ENCODE measurements around the gene CDKL5. TPM values are rescaled to one million over a fixed set of nuclear protein-coding genes. Genes with fewer than 3 reads are reported as not detected.

CDKL5 gene
- total RNA-seq, 6 experiments from 2014 or later = 5.6 to 5.9 (median 5.8) TPM

DNA sequence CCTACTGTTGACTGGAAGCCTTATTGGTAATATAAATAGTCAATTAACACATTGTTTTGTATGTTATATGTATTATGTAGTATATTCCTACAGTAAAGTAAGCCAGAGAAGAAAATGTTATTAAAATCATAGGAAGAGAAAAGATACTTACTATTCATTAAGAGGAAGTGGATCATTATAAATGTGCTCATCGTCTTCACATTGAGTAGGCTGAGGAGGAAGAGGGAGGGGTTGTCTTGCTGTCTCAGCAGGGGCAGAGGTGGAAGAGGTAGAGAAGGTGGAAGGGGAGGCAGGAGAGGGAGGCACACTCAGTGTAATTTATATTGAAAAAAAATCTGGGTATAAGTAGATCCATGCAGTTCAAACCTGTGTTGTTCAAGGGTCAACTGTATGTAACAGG, 10.6 kb downstream of the CDKL5 start:
- DNase-seq = no peak
- Mint-ChIP-seq H3K9me3 (no peaks in the 10 kb centered on the region), H3K27me3 (ENCODE audit: insufficient read depth) (no peaks in the 10 kb centered on the region), H3K4me3 (no peak overlapping the region), H3K4me1 (ENCODE audit: low read depth) (no peaks in the 10 kb centered on the region), H3K27ac (no peak overlapping the region), H3K36me3 (ENCODE audit: low read depth) (no peaks in the 10 kb centered on the region)
- TF ChIP-seq CTCF (IDR thresholded peaks at IDR 0.05) = no peak

DNA sequence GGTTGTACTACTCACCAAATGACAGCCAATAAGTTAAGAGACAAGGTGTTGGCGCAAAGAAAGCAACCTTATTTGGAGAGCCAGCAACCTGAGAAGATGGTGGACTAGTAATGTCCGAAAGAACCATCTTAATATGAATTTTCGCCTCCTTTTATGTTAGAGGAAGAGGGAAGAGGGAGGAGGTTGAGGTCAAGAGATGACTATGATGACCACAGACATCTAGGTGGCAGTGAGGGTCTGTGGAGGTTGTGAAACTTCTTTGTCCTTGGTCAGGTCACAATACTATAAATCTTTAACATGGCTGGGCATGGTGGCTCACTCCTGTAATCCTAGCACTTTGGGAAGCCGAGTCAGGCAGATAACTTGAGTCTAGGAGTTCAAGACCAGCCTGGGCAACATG, 15.4 kb downstream of the CDKL5 start:
- H3K27ac Mint-ChIP-seq = no peak overlapping the region
- TF ChIP-seq CTCF (IDR thresholded peaks at IDR 0.05) = no peak
- no peak overlapping the region for H3K4me3 Mint-ChIP-seq
- no peaks in the 10 kb centered on the region for H3K27me3 Mint-ChIP-seq (ENCODE audit: insufficient read depth)
- no peaks in the 10 kb centered on the region for H3K36me3 Mint-ChIP-seq (ENCODE audit: low read depth)
- no peak for DNase-seq
- H3K9me3 Mint-ChIP-seq = no peaks in the 10 kb centered on the region
- no peaks in the 10 kb centered on the region for H3K4me1 Mint-ChIP-seq (ENCODE audit: low read depth)

DNA sequence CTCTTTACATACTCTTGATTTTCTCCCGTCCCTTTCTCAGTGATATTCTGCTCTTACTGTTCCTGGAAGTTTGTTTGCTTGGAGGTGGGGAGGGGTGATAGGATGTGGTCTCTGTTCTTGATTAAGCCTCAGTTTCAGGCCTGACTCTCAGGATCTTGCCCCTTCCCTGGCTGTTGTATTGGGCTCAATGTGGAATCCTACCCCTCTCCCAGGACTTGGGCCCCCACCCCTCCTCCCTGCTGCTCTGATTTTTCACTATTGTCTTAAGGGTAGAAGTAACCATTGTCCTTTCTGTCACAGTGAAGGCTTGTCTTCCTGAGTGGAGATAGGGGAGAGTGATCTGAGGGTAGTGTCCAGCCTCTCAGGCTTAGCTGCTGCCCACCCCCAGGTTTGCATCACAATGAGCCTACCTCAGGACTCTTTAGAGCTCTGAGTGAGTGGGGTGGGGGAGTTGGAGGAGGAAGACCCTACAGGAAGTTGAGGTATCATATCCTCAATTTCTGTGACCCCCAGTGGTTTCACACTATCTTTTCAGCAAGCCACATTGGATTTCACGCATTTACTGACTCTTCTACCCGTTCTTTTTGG, 16.5 kb downstream of the CDKL5 start:
- Mint-ChIP-seq H3K27ac (no peak overlapping the region), H3K36me3 (ENCODE audit: low read depth) (no peaks in the 10 kb centered on the region), H3K4me3 (no peak overlapping the region), H3K4me1 (ENCODE audit: low read depth) (no peaks in the 10 kb centered on the region), H3K9me3 (no peaks in the 10 kb centered on the region), H3K27me3 (ENCODE audit: insufficient read depth) (no peaks in the 10 kb centered on the region; the same call in 1 of the 2 replicates)
- DNase-seq = no peak
- TF ChIP-seq CTCF (IDR thresholded peaks at IDR 0.05) = no peak

DNA sequence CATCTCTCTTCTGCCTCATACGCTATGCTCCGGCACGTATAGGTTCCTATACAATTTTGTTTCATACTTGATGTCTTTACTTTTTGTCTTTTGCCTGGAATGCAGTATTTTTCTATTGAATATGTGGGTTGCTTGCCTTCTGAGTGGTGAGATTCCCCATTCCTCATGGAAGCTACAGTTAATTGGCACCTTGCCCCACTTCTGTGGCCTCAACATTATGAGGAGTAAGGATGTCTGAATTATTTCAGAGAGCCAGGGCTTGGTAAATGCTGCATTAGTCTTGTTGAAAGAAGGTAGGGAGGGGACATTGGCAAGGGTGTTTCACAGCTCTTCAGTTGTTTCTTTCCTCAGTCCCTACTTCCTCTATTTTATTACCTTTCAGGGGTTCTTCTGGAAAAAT, 23.0 kb downstream of the CDKL5 start:
- DNase-seq = no peak
- Mint-ChIP-seq H3K27ac (no peak overlapping the region), H3K9me3 (no peaks in the 10 kb centered on the region), H3K27me3 (ENCODE audit: insufficient read depth) (no peaks in the 10 kb centered on the region; the same call in 1 of the 2 replicates), H3K4me3 (no peak overlapping the region), H3K36me3 (ENCODE audit: low read depth) (no peaks in the 10 kb centered on the region), H3K4me1 (ENCODE audit: low read depth) (no peaks in the 10 kb centered on the region)
- no peak for TF ChIP-seq CTCF (IDR thresholded peaks at IDR 0.05)

DNA sequence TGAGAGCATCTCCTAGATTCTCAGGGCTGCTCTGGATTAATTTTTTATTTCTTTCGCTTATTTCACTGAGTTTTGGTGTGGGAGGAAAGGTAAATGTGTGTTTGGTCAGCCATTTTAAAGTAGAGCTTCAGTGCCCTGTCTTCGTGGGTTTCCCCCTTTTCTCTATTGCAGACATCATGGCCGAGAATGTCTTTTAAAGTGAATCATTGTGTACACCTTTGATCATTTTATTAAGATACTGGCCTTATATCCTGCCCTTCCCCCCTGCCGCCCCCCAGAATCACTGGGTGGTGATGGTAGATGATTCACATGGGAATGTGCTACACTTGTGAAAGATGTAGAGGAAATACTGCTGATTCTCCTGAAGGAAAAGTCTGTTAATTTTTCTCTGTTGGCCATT, 23.8 kb downstream of the CDKL5 start:
- no peak overlapping the region for H3K27ac Mint-ChIP-seq
- no peaks in the 10 kb centered on the region; the same call in 1 of the 2 replicates for H3K27me3 Mint-ChIP-seq (ENCODE audit: insufficient read depth)
- no peaks in the 10 kb centered on the region for H3K4me1 Mint-ChIP-seq (ENCODE audit: low read depth)
- no peak for TF ChIP-seq CTCF (IDR thresholded peaks at IDR 0.05)
- no peak overlapping the region for H3K4me3 Mint-ChIP-seq
- H3K9me3 Mint-ChIP-seq = no peaks in the 10 kb centered on the region
- no peak for DNase-seq
- H3K36me3 Mint-ChIP-seq (ENCODE audit: low read depth) = no peaks in the 10 kb centered on the region

DNA sequence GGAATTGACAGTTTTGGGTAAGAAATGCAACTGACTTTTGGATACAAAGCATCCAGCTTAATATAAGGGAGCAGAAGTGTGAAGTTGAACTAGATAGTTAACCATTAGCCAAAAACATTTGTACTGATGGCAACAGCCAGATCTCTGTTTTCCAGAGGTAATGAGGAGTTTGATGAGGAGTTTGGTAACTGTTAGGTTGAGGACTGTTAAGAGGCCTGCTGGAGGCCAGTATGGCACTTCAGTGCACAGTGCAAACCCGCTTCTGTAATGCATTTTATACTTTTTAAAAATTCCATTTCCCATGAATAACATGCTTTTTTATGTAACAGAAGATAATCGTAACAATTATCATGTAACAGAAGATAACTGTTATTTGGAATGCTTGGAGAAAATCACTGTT, 30.0 kb downstream of the CDKL5 start:
- DNase-seq = no peak
- H3K36me3 Mint-ChIP-seq (ENCODE audit: low read depth) = no peaks in the 10 kb centered on the region
- no peaks in the 10 kb centered on the region for H3K9me3 Mint-ChIP-seq

More for the DNA sequence above, 30.0 kb downstream of the CDKL5 start:
- no peak for TF ChIP-seq CTCF (IDR thresholded peaks at IDR 0.05)
- Mint-ChIP-seq H3K27me3 (ENCODE audit: insufficient read depth) (no peaks in the 10 kb centered on the region), H3K4me1 (ENCODE audit: low read depth) (peaks cover 6% of the 10 kb centered on the region; the same call in 1 of the 2 replicates), H3K4me3 (no peak overlapping the region), H3K27ac (no peak overlapping the region)
